Measurements from ENCODE around the gene TUBB1. TPM values are rescaled to one million over a fixed set of nuclear protein-coding genes. Genes with fewer than 3 reads are reported as not detected.

The TUBB1 gene
- total and polyA plus RNA-seq, 2 of the 4 experiments (the other 2 are of a cell fraction): not detected

DNA sequence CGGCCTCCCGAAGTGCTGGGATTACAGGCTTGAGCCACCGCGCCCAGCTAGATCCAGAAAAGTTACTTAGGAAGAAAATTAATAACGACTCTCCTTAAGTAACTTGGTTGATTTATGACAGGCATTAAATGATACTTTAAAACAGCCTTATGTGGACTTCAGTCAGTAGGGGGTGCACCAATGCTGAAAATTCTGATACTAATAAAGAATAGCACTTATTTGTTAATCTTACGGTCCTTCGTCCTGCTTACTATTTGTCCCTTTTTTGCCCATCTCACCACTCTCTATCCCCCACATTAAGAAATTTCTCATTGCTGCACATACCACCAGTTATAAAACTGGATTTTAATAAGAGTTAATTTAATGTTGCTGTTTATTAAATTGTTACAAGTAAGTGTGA is 36.1 kb downstream of the TUBB1 start:
- no peak overlapping the region for H3K18ac ChIP-seq (ENCODE audit: low read depth, low read length)
- H4K8ac ChIP-seq (ENCODE audit: low read depth in 2 of 2, low read length in 2 of 2): no peak overlapping the region
- intact Hi-C loops (cut with micrococcal nuclease): loop anchor here (1.0 to 5.0 kb wide), 2 partner anchors 167 to 442 kb away; no protein-coding TSS in a partner anchor
- BruUV-seq (replicated peaks): no TSS peak
- H2AFZ ChIP-seq (replicated peaks; ENCODE audit: low read length, poor library complexity): no peak overlapping the region
- no peaks in the 10 kb centered on the region for H3K36me3 ChIP-seq (ENCODE audit: control insufficient read depth, insufficient read depth, low read length)
- H3K4me1 ChIP-seq (ENCODE audit: control insufficient read depth, insufficient read depth, low read length): no peaks in the 10 kb centered on the region
- no peak overlapping the region for H2AK9ac ChIP-seq (replicated peaks; ENCODE audit: low read depth, low read length, poor library complexity)
- no peak overlapping the region for H4K91ac ChIP-seq (ENCODE audit: insufficient read depth, low read depth, low read length)
- no peaks in the 10 kb centered on the region for H3K79me1 ChIP-seq (ENCODE audit: low read depth in 1 of 2, low read length in 2 of 2)
- no peak overlapping the region for H3K4me3 ChIP-seq (ENCODE audit: insufficient read depth, low read depth, low read length)
- ChIA-PET POLR2A (ENCODE audit: unreplicated experiment) (no interaction called here), CTCF (no interaction called here)
- WGBS, 2 experiments (ENCODE audit: extremely low coverage in 2 of 2, insufficient read length in 1 of 2): no CpG with 5 or more reads among the region's 7 CpGs
- no peaks in the 10 kb centered on the region for H3K9me1 ChIP-seq (ENCODE audit: insufficient read depth, low read length)
- H3K9me3 ChIP-seq (ENCODE audit: control insufficient read depth, insufficient read depth, low read length): no peaks in the 10 kb centered on the region
- in situ Hi-C loops (cut with MboI; ENCODE audit: low sequenced_read_pairs): no loop called here
- peak; percentile 60 for ATAC-seq (ENCODE audit: low read depth)
- dilution Hi-C loops (cut with HindIII; ENCODE audit: low sequenced_read_pairs, unreplicated experiment): no loop called here
- H4K5ac ChIP-seq (ENCODE audit: low read depth, low read length): no peak overlapping the region
- H4K20me1 ChIP-seq (ENCODE audit: insufficient read depth, low read length): no peaks in the 10 kb centered on the region
- H3K4ac ChIP-seq (ENCODE audit: low read depth, low read length): no peak overlapping the region
- H2BK20ac ChIP-seq (ENCODE audit: low read depth, low read length): no peak overlapping the region
- no peak overlapping the region for H3K56ac ChIP-seq (ENCODE audit: extremely low read depth, insufficient read depth, low read length)
- no peak overlapping the region for H2BK15ac ChIP-seq (ENCODE audit: low read depth, low read length)
- H2AK5ac ChIP-seq (ENCODE audit: low read depth, low read length): no peak overlapping the region
- no peak overlapping the region for H2BK120ac ChIP-seq (ENCODE audit: low read depth, low read length)
- no peak overlapping the region for H3K4me2 ChIP-seq (ENCODE audit: low read depth, low read length)
- no peak overlapping the region for H3K14ac ChIP-seq (replicated peaks; ENCODE audit: low read depth, low read length)
- no peak overlapping the region for H3K27ac ChIP-seq (ENCODE audit: insufficient read depth, low read length)
- no peak overlapping the region for H3K9ac ChIP-seq (ENCODE audit: low read depth, low read length)
- peak; percentile 37 for DNase-seq
- H3K27me3 ChIP-seq (ENCODE audit: control insufficient read depth, insufficient read depth, low read length): peaks cover 19% of the 10 kb centered on the region
- TF ChIP-seq MAFK (IDR thresholded peaks at IDR 0.05; ENCODE audit: low read depth, low read length) (no peak), RFX5 (IDR thresholded peaks at IDR 0.05; ENCODE audit: low read depth, low read length) (no peak), FOS (IDR thresholded peaks at IDR 0.05; ENCODE audit: low read depth, low read length) (no peak), SMC3 (IDR thresholded peaks at IDR 0.05; ENCODE audit: low read depth, low read length) (peak; percentile 59), BHLHE40 (IDR thresholded peaks at IDR 0.05; ENCODE audit: low read depth, low read length) (no peak), POLR2A (IDR thresholded peaks at IDR 0.05; ENCODE audit: low read depth, low read length) (no peak), MXI1 (IDR thresholded peaks at IDR 0.05; ENCODE audit: borderline replicate concordance, low read depth, low read length) (no peak), RAD21 (IDR thresholded peaks at IDR 0.05; ENCODE audit: low read length) (peak; percentile 54)
- TF ChIP-seq, protein P1, sequence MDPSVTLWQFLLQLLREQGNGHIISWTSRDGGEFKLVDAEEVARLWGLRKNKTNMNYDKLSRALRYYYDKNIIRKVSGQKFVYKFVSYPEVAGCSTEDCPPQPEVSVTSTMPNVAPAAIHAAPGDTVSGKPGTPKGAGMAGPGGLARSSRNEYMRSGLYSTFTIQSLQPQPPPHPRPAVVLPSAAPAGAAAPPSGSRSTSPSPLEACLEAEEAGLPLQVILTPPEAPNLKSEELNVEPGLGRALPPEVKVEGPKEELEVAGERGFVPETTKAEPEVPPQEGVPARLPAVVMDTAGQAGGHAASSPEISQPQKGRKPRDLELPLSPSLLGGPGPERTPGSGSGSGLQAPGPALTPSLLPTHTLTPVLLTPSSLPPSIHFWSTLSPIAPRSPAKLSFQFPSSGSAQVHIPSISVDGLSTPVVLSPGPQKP (IDR thresholded peaks at IDR 0.05; ENCODE audit: borderline replicate concordance, low read depth, low read length): no peak
- TF ChIP-seq, protein P2, sequence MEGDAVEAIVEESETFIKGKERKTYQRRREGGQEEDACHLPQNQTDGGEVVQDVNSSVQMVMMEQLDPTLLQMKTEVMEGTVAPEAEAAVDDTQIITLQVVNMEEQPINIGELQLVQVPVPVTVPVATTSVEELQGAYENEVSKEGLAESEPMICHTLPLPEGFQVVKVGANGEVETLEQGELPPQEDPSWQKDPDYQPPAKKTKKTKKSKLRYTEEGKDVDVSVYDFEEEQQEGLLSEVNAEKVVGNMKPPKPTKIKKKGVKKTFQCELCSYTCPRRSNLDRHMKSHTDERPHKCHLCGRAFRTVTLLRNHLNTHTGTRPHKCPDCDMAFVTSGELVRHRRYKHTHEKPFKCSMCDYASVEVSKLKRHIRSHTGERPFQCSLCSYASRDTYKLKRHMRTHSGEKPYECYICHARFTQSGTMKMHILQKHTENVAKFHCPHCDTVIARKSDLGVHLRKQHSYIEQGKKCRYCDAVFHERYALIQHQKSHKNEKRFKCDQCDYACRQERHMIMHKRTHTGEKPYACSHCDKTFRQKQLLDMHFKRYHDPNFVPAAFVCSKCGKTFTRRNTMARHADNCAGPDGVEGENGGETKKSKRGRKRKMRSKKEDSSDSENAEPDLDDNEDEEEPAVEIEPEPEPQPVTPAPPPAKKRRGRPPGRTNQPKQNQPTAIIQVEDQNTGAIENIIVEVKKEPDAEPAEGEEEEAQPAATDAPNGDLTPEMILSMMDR (conservative IDR thresholded peaks at IDR 0.05; ENCODE audit: low read depth, low read length): peak; percentile 52
- H3K23ac ChIP-seq (ENCODE audit: low read depth, low read length): no peak overlapping the region
- H2BK5ac ChIP-seq (ENCODE audit: low read depth, low read length, poor library complexity, severe bottlenecking): no peak overlapping the region

Measured in IMR-90 (cell line).